ENCODE measurements around the gene CHD6.

CHD6 gene

DNA sequence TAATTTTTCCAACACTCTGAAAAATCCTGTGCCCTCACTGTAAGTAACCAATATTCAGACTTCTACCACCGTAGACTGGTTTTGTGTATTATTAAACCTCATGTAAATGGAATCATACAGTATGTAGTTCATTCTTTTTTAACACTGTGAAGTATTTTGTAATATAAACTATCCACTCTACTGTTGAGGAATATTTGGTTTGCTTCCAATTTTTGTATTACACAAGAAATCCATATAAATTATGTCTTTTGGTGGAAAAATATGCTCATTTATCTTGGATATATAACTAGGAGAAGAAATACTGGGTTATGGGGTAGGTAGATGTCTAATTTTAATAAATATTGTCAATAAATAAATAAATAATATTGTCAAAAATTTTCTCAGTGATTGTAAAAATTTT is 116.8 kb downstream of the CHD6 start:
- Mint-ChIP-seq H3K4me3 (no peak overlapping the region), H3K4me1 (peaks cover 21% of the 10 kb centered on the region), H3K9me3 (no peaks in the 10 kb centered on the region), H3K36me3 (ENCODE audit: insufficient read depth) (peaks cover 18% of the 10 kb centered on the region), H3K27ac (ENCODE audit: low read depth) (no peak overlapping the region), H3K27me3 (no peaks in the 10 kb centered on the region)
- no peak for ATAC-seq (replicated peaks; ENCODE audit: extremely low read depth, poor library complexity, severe bottlenecking)
- no peak for DNase-seq (ENCODE audit: low spot score in 2 of 2)

DNA sequence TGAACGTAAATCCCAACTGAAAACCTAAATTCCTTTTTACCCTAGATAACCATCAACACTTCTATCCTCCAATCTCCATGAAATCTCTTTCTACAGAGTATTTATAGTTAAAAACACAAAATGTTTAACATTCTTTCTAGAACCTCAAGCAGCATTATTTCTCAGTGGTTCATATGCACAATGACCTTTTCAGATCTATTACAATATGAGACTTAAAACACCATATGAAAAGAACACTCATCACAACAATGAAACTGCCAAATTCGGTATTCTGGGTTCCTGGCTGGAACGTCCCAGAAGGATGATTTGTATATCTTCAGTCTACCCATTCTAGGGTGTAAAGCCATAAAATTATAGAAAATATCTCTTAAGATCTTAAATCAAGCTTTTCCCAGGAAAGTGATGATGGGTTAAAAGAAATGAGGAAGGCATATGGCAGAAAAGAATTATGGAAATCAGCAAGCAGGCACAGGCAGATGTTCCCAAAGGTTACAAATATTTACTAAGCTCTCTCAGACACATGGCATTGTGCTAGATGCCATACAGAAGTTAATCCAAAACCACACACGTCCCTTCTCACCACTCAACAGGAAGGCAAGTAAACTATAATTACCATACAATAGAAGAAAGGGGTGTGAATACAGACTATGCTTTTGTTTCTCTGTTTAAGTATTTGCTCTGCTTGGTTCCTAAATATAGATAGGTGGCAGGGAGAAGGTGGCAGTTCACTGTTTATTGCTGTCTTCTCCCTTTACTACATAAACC is 118.0 kb downstream of the CHD6 start:
- ATAC-seq (replicated peaks; ENCODE audit: extremely low read depth, poor library complexity, severe bottlenecking) = no peak
- H3K36me3 Mint-ChIP-seq (ENCODE audit: insufficient read depth) = peaks cover 24% of the 10 kb centered on the region

DNA sequence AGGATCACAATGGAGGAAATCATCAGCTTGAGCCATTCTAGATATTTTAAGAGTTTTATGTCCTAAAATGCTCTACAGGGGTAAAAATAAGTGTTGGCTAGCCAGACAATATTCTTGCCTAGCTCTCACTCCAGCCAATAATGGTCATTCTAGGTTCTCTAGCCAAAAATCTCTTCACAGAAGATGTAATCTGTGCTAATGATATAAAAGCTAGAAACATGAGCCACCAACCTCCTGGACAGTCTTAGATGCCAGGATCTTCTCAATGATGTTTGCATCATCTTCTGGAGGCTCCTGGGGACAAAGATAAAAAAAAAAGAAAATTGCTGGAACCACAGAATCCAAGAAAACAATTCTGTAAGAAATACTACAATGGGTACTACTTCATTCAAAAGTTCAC is 119.1 kb downstream of the CHD6 start:
- ATAC-seq (replicated peaks; ENCODE audit: extremely low read depth, poor library complexity, severe bottlenecking) (no peak), DNase-seq (ENCODE audit: low spot score in 2 of 2) (no peak)
- peaks cover 13% of the 10 kb centered on the region for H3K4me1 Mint-ChIP-seq
- H3K9me3 Mint-ChIP-seq = no peaks in the 10 kb centered on the region
- H3K27ac Mint-ChIP-seq (ENCODE audit: low read depth) = no peak overlapping the region
- peaks cover 26% of the 10 kb centered on the region for H3K36me3 Mint-ChIP-seq (ENCODE audit: insufficient read depth)
- no peak overlapping the region for H3K4me3 Mint-ChIP-seq
- no peaks in the 10 kb centered on the region for H3K27me3 Mint-ChIP-seq

More for the DNA sequence above, 118.0 kb downstream of the CHD6 start:
- no peak for DNase-seq (ENCODE audit: low spot score in 2 of 2)
- peak overlapping the region; percentile 5 for H3K27ac Mint-ChIP-seq (ENCODE audit: low read depth)
- H3K4me3 Mint-ChIP-seq = no peak overlapping the region
- H3K4me1 Mint-ChIP-seq = peaks cover 13% of the 10 kb centered on the region
- no peaks in the 10 kb centered on the region for H3K9me3 Mint-ChIP-seq
- no peaks in the 10 kb centered on the region for H3K27me3 Mint-ChIP-seq

DNA sequence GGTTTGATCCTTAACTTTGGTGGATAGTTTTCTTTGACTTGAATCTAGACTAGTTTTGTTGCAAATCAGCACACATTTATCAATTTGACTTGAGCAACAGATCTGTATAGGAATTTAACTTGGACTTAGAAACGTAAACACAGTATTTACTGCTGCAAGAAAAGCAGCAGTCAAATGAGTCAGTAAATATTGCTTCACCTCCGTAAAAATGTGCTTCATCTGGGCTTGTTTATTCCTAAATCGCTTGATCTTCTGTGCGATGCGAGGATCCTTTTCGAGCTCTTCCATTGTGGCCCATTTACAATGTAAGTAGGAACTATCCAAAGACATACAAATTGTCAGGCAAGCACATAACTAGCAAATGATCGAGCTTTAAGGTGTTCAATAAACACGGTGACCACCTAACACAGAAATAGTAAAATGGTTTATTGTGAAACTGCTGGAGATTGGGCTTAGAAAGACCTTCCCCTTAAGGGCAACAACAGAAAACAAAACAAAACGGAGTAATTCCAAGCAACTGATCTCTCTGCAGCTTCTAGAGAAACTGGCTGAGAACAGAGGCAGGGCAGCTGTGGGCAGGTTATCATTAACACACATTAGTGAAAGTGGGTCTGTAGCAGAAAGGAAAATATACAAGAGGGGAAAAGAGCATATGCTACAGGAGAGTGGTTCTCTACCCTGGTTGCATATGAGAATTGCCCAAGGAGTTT is 120.8 kb downstream of the CHD6 start:
- H3K4me3 Mint-ChIP-seq = no peak overlapping the region

DNA sequence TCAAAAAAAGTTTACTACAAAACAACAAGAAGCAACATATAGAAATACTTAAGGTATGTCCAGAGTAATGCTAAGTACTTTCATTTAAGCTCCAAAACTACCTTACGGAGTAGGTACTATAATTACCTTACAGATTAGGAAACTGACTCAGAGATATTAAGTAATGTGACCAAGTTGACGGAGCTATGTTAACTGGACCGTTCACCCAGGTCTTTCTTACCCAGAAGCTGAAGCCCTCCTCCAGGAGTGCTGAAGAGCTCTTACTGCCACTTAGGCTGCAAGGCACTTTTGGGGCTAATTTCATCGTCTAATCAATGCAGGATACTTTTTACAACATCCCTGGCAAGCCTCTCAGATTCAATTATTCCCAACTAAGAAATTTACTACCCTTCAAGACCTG is 123.7 kb downstream of the CHD6 start:
- H3K4me3 Mint-ChIP-seq = no peak overlapping the region
- no peak overlapping the region for H3K27ac Mint-ChIP-seq (ENCODE audit: low read depth)
- no peak for DNase-seq (ENCODE audit: low spot score in 2 of 2)
- ATAC-seq (replicated peaks; ENCODE audit: extremely low read depth, poor library complexity, severe bottlenecking) = no peak
- peaks cover 62% of the 10 kb centered on the region for H3K36me3 Mint-ChIP-seq (ENCODE audit: insufficient read depth)
- H3K9me3 Mint-ChIP-seq = no peaks in the 10 kb centered on the region
- H3K4me1 Mint-ChIP-seq = no peaks in the 10 kb centered on the region
- H3K27me3 Mint-ChIP-seq = no peaks in the 10 kb centered on the region

More for the DNA sequence above, 120.8 kb downstream of the CHD6 start:
- ATAC-seq (replicated peaks; ENCODE audit: extremely low read depth, poor library complexity, severe bottlenecking) (no peak), DNase-seq (ENCODE audit: low spot score in 2 of 2) (no peak)
- H3K36me3 Mint-ChIP-seq (ENCODE audit: insufficient read depth) = peaks cover 39% of the 10 kb centered on the region
- H3K9me3 Mint-ChIP-seq = no peaks in the 10 kb centered on the region
- H3K27ac Mint-ChIP-seq (ENCODE audit: low read depth) = no peak overlapping the region
- peaks cover 9% of the 10 kb centered on the region for H3K4me1 Mint-ChIP-seq
- H3K27me3 Mint-ChIP-seq = no peaks in the 10 kb centered on the region

DNA sequence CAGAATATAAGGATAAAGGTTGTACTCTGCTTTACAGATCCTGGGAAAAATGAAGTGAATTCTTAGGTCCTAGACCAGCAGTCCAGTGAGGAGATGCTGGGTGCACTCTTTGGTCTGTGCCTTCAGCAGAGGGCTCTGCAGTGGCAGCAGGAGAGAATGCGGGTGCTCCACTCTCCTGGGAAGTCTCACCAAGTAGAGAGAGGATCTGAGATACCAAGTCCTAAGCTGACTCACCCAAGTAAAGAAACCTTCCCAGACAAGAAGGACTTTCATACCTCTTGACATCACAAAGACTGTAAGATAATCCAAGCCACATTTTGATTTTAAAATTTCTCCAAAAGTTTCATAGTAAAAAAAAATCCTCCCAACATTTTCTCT is 134.6 kb downstream of the CHD6 start:
- ATAC-seq (replicated peaks; ENCODE audit: extremely low read depth, poor library complexity, severe bottlenecking) (no peak), DNase-seq (ENCODE audit: low spot score in 2 of 2) (no peak)
- Mint-ChIP-seq H3K27ac (ENCODE audit: low read depth) (no peak overlapping the region), H3K4me3 (no peak overlapping the region), H3K9me3 (no peaks in the 10 kb centered on the region), H3K27me3 (no peaks in the 10 kb centered on the region), H3K4me1 (peaks cover 11% of the 10 kb centered on the region), H3K36me3 (ENCODE audit: insufficient read depth) (peaks cover 50% of the 10 kb centered on the region)

DNA sequence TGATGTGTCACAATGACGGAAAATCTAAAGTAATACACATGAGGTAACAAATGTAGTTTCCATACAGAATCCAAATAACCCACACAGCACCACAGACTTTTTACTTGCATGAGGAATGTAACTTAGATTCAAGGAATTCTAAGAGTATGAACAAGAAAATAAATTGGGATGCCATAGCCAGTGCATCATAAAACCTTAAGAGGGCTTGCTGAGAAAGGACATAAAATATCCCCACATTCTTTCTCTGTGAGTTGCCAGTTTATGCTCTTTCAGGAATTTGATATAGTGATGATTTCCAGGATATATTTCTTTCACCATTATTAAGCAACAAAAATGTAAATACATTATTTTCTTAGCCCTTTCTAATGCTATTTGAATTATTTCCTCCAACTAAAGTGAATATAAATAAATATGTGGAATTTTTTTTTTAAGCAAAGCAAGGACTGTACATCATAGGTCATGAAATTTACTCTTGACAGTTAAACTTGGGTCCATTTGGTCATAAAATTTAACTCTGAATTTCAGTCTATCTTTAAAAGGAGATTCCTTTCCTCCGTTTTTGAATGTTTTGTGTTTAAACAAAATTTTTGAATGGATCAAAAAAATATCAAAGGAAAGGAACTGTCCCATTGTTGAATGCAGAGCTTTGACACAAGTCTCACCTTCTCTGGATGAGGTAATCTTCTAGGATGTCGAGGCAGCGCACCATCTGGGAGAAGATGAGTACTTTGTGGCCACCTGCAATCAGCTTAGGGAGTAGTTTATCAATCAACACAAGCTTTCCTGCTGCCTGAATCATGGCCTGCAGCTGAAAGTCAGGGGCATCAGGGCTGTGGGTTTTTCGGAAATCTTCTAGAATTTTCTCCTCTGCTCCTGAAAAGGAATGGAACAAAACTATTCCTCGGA is 135.3 kb downstream of the CHD6 start:
- no peaks in the 10 kb centered on the region for H3K27me3 Mint-ChIP-seq
- no peak overlapping the region for H3K4me3 Mint-ChIP-seq
- peaks cover 16% of the 10 kb centered on the region for H3K4me1 Mint-ChIP-seq
- ATAC-seq (replicated peaks; ENCODE audit: extremely low read depth, poor library complexity, severe bottlenecking) (no peak), DNase-seq (ENCODE audit: low spot score in 2 of 2) (no peak)
- no peak overlapping the region for H3K27ac Mint-ChIP-seq (ENCODE audit: low read depth)
- no peaks in the 10 kb centered on the region for H3K9me3 Mint-ChIP-seq
- H3K36me3 Mint-ChIP-seq (ENCODE audit: insufficient read depth) = peaks cover 43% of the 10 kb centered on the region

DNA sequence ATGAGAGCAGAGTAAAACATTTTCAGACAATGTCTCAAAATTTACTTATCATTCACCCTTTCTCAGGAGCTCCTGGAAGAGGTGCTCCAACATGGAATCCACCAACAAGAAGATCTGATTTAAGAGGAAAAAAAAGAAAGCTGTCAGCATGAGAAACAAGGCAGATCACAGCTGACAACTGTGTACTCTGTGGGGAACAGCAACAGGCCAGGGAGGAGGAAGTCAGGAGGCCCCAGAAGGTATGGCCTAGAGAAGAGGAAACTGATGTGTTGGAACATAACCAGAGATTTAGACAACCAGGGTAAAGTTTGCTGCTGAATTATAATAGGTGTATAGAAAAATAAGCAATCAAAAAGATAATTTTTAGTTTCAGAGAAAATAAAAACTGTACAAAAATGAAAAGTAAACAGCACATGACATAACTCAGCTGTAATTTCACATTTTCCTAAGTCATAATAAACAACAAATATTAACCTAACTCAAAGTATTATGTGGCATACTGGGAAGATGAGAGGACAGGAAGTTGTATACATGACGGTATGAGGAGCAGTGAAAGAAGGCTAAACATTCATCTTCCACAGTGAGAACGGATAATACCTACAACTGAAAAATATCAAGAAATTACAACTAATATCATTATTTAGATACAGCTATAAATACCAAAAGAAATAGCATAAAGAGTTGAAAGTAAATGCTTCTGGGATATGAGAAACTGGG is 138.0 kb downstream of the CHD6 start:
- no peak overlapping the region for H3K4me3 Mint-ChIP-seq
- DNase-seq (ENCODE audit: low spot score in 2 of 2) (no peak), ATAC-seq (replicated peaks; ENCODE audit: extremely low read depth, poor library complexity, severe bottlenecking) (no peak)
- H3K27ac Mint-ChIP-seq (ENCODE audit: low read depth) = no peak overlapping the region
- no peaks in the 10 kb centered on the region for H3K27me3 Mint-ChIP-seq
- no peaks in the 10 kb centered on the region for H3K9me3 Mint-ChIP-seq
- peaks cover 16% of the 10 kb centered on the region for H3K4me1 Mint-ChIP-seq
- peaks cover 31% of the 10 kb centered on the region for H3K36me3 Mint-ChIP-seq (ENCODE audit: insufficient read depth)

DNA sequence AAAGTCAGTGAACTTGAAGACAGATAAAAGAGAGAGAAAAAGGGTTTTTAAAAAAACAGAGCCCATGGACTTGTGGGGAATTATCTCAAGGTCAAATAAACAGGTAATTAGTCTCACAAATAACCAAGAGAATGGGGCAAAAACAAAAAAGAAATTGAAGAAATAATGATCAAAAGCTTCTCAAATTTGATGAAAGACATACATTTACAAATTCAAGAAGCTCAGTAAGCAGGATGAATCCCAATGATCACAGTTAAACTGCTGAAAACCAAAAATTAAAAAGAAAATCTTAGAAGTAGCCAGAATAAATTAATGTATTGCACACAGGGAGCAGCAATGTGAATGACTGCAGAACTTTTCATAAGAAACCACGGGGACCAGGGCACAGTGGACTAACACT is 139.1 kb downstream of the CHD6 start:
- Mint-ChIP-seq H3K27me3 (no peaks in the 10 kb centered on the region), H3K9me3 (no peaks in the 10 kb centered on the region), H3K36me3 (ENCODE audit: insufficient read depth) (peaks cover 24% of the 10 kb centered on the region), H3K4me3 (no peak overlapping the region), H3K27ac (ENCODE audit: low read depth) (peak overlapping the region; percentile 30), H3K4me1 (peaks cover 16% of the 10 kb centered on the region)
- DNase-seq (ENCODE audit: low spot score in 2 of 2) = no peak
- no peak for ATAC-seq (replicated peaks; ENCODE audit: extremely low read depth, poor library complexity, severe bottlenecking)

DNA sequence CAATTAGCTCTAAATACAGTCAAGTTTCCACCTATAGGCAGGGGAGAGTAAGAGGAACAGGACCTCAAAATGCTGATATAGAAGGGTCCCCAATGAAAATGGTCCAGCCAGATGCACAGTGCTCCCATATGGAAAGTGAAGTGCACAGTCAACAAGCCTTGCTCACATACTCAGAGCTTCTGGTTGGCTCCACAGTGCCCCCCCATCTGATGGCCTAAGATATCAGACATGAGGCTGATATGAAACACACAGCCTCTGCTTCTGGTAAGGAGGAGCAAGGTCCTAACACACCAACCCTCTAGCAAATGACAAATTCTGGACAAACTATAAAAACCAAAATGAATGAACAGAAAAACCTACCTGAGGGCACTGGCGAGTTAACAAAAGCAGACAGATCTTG is 140.2 kb downstream of the CHD6 start:
- no peak for ATAC-seq (replicated peaks; ENCODE audit: extremely low read depth, poor library complexity, severe bottlenecking)
- no peak for DNase-seq (ENCODE audit: low spot score in 2 of 2)
- Mint-ChIP-seq H3K36me3 (ENCODE audit: insufficient read depth) (peaks cover 16% of the 10 kb centered on the region), H3K4me3 (no peak overlapping the region), H3K4me1 (peaks cover 16% of the 10 kb centered on the region), H3K27me3 (no peaks in the 10 kb centered on the region), H3K9me3 (no peaks in the 10 kb centered on the region), H3K27ac (ENCODE audit: low read depth) (no peak overlapping the region)

DNA sequence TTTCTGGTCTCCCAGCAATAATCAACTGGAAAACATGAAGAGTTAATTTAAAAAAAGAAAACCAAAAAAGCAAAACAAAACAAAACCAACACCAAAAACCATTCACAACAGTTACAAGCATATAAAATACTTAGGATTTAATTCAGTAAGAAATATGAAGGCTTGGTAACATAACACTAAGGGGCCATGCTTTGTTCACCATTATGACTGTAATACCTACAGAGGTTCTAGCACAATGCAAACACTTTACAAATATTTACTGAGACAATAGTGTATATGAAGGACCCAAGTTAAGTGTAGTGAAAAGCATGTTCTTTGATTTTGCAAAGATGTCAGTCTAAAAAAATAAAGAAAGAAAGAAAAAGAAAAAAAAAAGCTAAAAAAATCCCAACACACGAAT is 141.7 kb downstream of the CHD6 start:
- H3K36me3 Mint-ChIP-seq (ENCODE audit: insufficient read depth) = peaks cover 25% of the 10 kb centered on the region
- H3K27ac Mint-ChIP-seq (ENCODE audit: low read depth) = no peak overlapping the region
- H3K27me3 Mint-ChIP-seq = no peaks in the 10 kb centered on the region
- H3K9me3 Mint-ChIP-seq = no peaks in the 10 kb centered on the region
- DNase-seq (ENCODE audit: low spot score in 2 of 2) (no peak), ATAC-seq (replicated peaks; ENCODE audit: extremely low read depth, poor library complexity, severe bottlenecking) (no peak)
- no peak overlapping the region for H3K4me3 Mint-ChIP-seq
- H3K4me1 Mint-ChIP-seq = peaks cover 16% of the 10 kb centered on the region

DNA sequence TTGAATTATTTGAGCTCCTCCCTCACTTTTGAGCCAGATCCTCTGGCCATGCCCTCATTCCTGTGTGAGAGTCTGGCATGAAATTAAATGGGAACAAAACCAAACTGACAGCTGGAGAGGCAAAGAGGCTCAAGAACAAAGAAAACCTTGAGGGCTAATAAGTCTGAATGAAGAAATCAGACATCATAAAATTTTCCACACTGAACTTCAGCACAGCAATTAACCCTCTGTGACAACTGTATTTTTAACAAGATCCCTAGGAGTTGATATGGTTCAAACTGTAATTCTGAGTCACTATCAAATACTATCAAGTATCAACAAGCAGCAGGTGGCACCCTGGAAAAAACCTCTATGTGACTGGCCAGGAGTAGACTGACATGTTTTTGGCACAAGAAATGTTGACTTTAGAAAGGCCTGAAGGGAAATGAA is 142.2 kb downstream of the CHD6 start:
- Mint-ChIP-seq H3K4me1 (peaks cover 16% of the 10 kb centered on the region), H3K9me3 (no peaks in the 10 kb centered on the region), H3K27ac (ENCODE audit: low read depth) (no peak overlapping the region), H3K4me3 (no peak overlapping the region), H3K36me3 (ENCODE audit: insufficient read depth) (peaks cover 26% of the 10 kb centered on the region), H3K27me3 (no peaks in the 10 kb centered on the region)
- no peak for ATAC-seq (replicated peaks; ENCODE audit: extremely low read depth, poor library complexity, severe bottlenecking)
- DNase-seq (ENCODE audit: low spot score in 2 of 2) = no peak
